Lung (tissue), 12 donors: ENCODE results near the gene PSME3IP1. TPM values are rescaled to one million over a fixed set of nuclear protein-coding genes. Genes with fewer than 3 reads are reported as not detected.

ENCODE experiments used
- ATAC-seq: fragments of 200-7000 bp; cut with Tn5 transposase; one replicate; pipeline ENCODE4 v1.9.1; 2020; ENCODE audit warnings: moderate number of reproducible peaks; ENCODE audit not compliant: insufficient read depth, low FRiP score
- DNase-seq, 3 donors: peaks; one replicate each; pipeline ENCODE4 v3.0.0-alpha.2; 2013 to 2017
- H3K27ac ChIP-seq, 2 donors: one replicate each; pipeline ENCODE4 v1.5.1; 2013; ENCODE audit warnings: mild to moderate bottlenecking in 2 of 2, moderate library complexity in 2 of 2, control low read depth in 1 of 2, inconsistent platforms in 1 of 2, low read depth in 1 of 2, low read length in 1 of 2
- H3K27me3 ChIP-seq, 3 donors: one replicate each; pipeline ENCODE4 v1.5.1; 2013; ENCODE audit warnings: low read length in 2 of 3; ENCODE audit not compliant: control insufficient read depth in 3 of 3, insufficient read depth in 3 of 3
- H3K36me3 ChIP-seq, 4 donors: one replicate each; pipeline ENCODE4 v1.5.1; 2013; ENCODE audit warnings: low read length in 4 of 4, mild to moderate bottlenecking in 1 of 4, moderate library complexity in 1 of 4; ENCODE audit not compliant: control insufficient read depth in 4 of 4, insufficient read depth in 4 of 4
- H3K4me1 ChIP-seq, 5 donors: one replicate each; pipeline ENCODE4 v1.5.1; 2013; ENCODE audit warnings: low read length in 5 of 5, mild to moderate bottlenecking in 2 of 5, moderate library complexity in 1 of 5; ENCODE audit not compliant: control insufficient read depth in 5 of 5, insufficient read depth in 5 of 5
- H3K4me3 ChIP-seq: one replicate; pipeline ENCODE4 v1.5.1; 2013; ENCODE audit warnings: mild to moderate bottlenecking, control low read depth, moderate library complexity
- H3K9ac ChIP-seq, 2 donors: one replicate each; pipeline ENCODE4 v1.5.1; 2013; ENCODE audit warnings: low read length in 2 of 2, control low read depth in 1 of 2; ENCODE audit not compliant: insufficient read depth in 1 of 2
- H3K9me3 ChIP-seq, 4 donors: one replicate each; pipeline ENCODE4 v1.5.1; 2013; ENCODE audit warnings: low read length in 3 of 4, mild to moderate bottlenecking in 1 of 4, moderate library complexity in 1 of 4; ENCODE audit not compliant: control insufficient read depth in 4 of 4, insufficient read depth in 3 of 4
- WGBS, 2 donors: extraction: QIAGEN DNeasy Blood & Tissue Kit; methylation state at CpG; one replicate each; pipeline ENCODE4 v1.1.7; 2013; 5-methylcytosine and 5-hydroxymethylcytosine counted together
- polyA plus RNA-seq, 2 donors: library from polyadenylated mRNA; stranded (reverse); fragments of 200-250 nt; gene quantifications; one replicate each; pipeline ENCODE4 v1.2.1, GENCODE V29; 2013
- total RNA-seq, 2 donors: library from RNA; depleted of rRNA in 1 of 2; stranded (reverse); fragments of >200 nt in 1 of 2; gene quantifications; one replicate each; pipeline ENCODE4 v1.2.1, GENCODE V29; 2014 to 2021
- TF ChIP-seq, protein P1 (sequence below): IDR thresholded peaks from 2 replicates; pipeline ENCODE4 v1.5.1; 2012; ENCODE audit warnings: mild to moderate bottlenecking; ENCODE audit errors: control extremely low read depth, extremely low read depth
- donor health status: control.
- donor health status: control.
- donor health status: Bipolar disorder and iron deficiency.
- donor health status: healthy.
- donor health status: DM: yes; HTN: yes; CAD: no.

The PSME3IP1 gene
- total and polyA plus RNA-seq, 4 donors, result 59.3 to 83.1 (median 63.1) TPM

DNA sequence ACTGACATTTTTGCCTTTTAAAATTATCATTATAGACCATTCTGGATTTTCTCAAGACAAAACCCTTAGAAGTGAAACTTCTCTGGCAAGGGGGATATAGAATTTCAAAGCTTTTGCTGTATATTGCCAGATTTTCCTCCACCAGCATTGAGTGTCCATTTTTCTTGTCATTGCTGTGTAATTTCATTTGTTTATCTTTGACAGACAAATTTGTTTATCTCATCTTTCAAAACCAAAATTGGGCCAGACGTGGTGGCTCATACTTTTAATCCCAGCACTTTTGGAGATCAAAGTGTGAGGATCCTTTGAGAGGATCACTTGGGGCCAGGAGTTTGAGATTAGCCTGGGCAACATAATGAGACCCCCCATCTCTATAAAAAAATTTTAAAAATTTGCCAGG lies 43.2 kb upstream of the PSME3IP1 start:
- no peaks in the 10 kb centered on the region for H3K9me3 ChIP-seq
- DNase-seq (no peak), ATAC-seq (no peak)
- WGBS, 2 donors, result 71 to 82% methylated on average over 1 of the region's 1 CpG
- H3K9ac ChIP-seq, result no peak overlapping the region
- peaks cover 25 to 59% (median 52%) of the 10 kb centered on the region in 4 donors for H3K36me3 ChIP-seq
- no peaks in the 10 kb centered on the region for H3K27me3 ChIP-seq
- no peak overlapping the region for H3K4me3 ChIP-seq
- TF ChIP-seq, protein P1, sequence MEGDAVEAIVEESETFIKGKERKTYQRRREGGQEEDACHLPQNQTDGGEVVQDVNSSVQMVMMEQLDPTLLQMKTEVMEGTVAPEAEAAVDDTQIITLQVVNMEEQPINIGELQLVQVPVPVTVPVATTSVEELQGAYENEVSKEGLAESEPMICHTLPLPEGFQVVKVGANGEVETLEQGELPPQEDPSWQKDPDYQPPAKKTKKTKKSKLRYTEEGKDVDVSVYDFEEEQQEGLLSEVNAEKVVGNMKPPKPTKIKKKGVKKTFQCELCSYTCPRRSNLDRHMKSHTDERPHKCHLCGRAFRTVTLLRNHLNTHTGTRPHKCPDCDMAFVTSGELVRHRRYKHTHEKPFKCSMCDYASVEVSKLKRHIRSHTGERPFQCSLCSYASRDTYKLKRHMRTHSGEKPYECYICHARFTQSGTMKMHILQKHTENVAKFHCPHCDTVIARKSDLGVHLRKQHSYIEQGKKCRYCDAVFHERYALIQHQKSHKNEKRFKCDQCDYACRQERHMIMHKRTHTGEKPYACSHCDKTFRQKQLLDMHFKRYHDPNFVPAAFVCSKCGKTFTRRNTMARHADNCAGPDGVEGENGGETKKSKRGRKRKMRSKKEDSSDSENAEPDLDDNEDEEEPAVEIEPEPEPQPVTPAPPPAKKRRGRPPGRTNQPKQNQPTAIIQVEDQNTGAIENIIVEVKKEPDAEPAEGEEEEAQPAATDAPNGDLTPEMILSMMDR, result no peak
- H3K4me1 ChIP-seq, result no peaks in the 10 kb centered on the region
- no peak overlapping the region for H3K27ac ChIP-seq

DNA sequence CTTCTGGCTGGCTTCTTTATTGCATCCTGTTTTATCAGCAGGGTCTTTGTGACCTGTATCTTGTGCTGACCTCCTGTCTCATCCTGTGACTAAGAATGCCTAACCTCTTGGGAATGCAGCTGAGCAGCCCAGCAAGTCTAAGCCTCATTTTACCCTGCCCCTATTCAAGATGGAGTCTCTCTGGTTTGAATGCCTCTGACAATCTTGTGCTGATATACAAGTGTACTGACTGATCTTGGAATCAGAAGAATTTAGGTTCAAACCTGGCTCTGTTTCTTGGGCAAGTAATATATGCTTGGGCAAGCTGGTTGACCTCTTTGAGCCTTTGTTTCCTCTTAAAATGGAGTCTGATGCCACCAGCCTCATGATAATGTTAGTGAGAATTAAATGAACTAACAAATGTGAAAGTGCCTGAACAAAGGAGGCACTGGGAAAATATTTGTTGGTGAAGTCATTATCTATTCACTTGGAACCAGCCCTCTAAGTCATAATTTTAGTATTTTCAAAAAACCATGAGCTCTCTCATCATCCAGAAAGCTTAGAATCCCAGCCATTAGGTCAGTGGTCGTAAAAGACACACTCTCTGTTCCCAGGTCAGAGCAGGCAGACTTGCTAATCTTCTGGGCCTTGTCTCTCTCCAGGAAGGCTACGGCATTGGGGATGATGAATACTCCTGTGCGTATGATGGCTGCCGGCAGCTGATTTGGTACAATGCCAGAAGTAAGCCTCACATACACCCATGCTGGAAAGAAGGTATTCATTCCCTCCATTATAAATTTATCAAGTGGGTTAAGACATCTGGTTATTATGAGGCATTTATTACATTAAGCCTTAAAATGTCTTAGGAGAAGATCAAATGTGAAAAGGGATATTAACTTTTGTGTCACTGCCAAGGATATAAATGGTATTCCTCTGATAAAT lies 41.1 kb upstream of the PSME3IP1 start:
- Histone ChIP-seq H3K27me3 (no peaks in the 10 kb centered on the region), H3K9me3 (no peaks in the 10 kb centered on the region), H3K4me3 (no peak overlapping the region), H3K27ac (no peak overlapping the region), H3K36me3 (peaks cover 28 to 66% (median 52%) of the 10 kb centered on the region in 4 donors), H3K4me1 (peaks cover 0 to 3% (median 0%) of the 10 kb centered on the region in 5 donors), H3K9ac (no peak overlapping the region)
- TF ChIP-seq, protein P1, result no peak
- DNase-seq (no peak), ATAC-seq (no peak)
- WGBS, 2 donors, result 93 to 95% methylated on average over 4 of the region's 4 CpGs

DNA sequence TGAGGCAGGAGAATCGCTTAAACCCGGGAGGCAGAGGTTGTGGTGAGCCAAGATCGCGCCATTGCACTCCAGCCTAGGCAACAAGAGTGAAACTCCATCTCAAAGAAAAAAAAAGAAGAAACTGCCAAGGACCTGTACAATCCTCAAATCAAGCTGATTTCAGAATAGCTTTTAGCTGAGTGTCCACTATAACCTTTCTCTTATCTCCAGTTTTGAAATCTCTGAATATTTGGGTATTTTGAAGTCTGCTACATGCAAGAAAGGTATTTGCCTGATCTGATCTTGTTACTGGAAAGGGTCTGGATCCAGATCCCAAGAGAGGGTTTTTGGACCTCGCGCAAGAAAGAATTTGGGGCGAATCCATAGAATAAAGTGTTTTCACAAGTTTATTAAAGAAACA lies 40.1 kb upstream of the PSME3IP1 start:
- H3K9me3 ChIP-seq, result no peaks in the 10 kb centered on the region
- TF ChIP-seq, protein P1, result no peak
- ATAC-seq (no peak), DNase-seq (no peak)
- H3K9ac ChIP-seq, result no peak overlapping the region
- WGBS, 2 donors, result 96 to 99% methylated on average over 7 of the region's 7 CpGs
- no peak overlapping the region for H3K27ac ChIP-seq
- peaks cover 0 to 3% (median 0%) of the 10 kb centered on the region in 5 donors for H3K4me1 ChIP-seq
- H3K36me3 ChIP-seq, result peaks cover 29 to 64% (median 54%) of the 10 kb centered on the region in 4 donors
- H3K27me3 ChIP-seq, result no peaks in the 10 kb centered on the region
- H3K4me3 ChIP-seq, result no peak overlapping the region
